Heart left ventricle (tissue), 16 donors: ENCODE results near the gene IL24. TPM values are rescaled to one million over a fixed set of nuclear protein-coding genes. Genes with fewer than 3 reads are reported as not detected.
A peak's percentile ranks its signal among the peaks of the same experiment; 100 is the strongest.

ENCODE experiments used
- ATAC-seq, 4 donors: fragments of 200-7000 bp; cut with Tn5 transposase; one replicate each; pipeline ENCODE4 v1.9.1; 2020 to 2022; ENCODE audit warnings: moderate library complexity in 4 of 4, mild to moderate bottlenecking in 3 of 4, moderate number of reproducible peaks in 1 of 4
- DNase-seq, 5 donors: peaks; one replicate each; pipeline ENCODE4 v3.0.0-alpha.2; 2020
- H3K27ac ChIP-seq, 12 donors: fragments of 200-600 bp; sonication (generic) in 4 of 12; one replicate each; pipeline versions ENCODE4 v1.5.0 to v1.8.0; 2016 to 2022; ENCODE audit warnings: mild to moderate bottlenecking in 2 of 12
- H3K27me3 ChIP-seq, 9 donors: fragments of 200-600 bp; sonication (generic) in 2 of 9; one replicate each; pipeline versions ENCODE4 v1.5.1 to v1.8.0; 2016 to 2022; ENCODE audit warnings: mild to moderate bottlenecking in 3 of 9
- H3K36me3 ChIP-seq, 9 donors: fragments of 200-600 bp; sonication (generic) in 2 of 9; one replicate each; pipeline versions ENCODE4 v1.5.0 to v1.8.0; 2018 to 2022; ENCODE audit warnings: mild to moderate bottlenecking in 2 of 9
- H3K4me1 ChIP-seq, 12 donors: fragments of 200-600 bp; sonication (generic) in 4 of 12; one replicate each; pipeline versions ENCODE4 v1.5.0 to v1.8.0; 2016 to 2022; ENCODE audit warnings: mild to moderate bottlenecking in 3 of 12
- H3K4me3 ChIP-seq, 12 donors: fragments of 200-600 bp; sonication (generic) in 4 of 12; one replicate each; pipeline versions ENCODE4 v1.5.0 to v1.8.0; 2017 to 2022; ENCODE audit warnings: mild to moderate bottlenecking in 9 of 12, moderate library complexity in 4 of 12
- H3K9me3 ChIP-seq, 12 donors: fragments of 200-600 bp; sonication (generic) in 4 of 12; one replicate each; pipeline versions ENCODE4 v1.5.0 to v1.8.0; 2016 to 2022; ENCODE audit warnings: mild to moderate bottlenecking in 1 of 12
- POLR2A ChIP-seq, 2 donors: fragments of 450-650 bp; IDR thresholded peaks; one replicate each; pipeline ENCODE4 v1.6.1; 2017; ENCODE audit warnings: antibody characterized with exemption in 2 of 2, mild to moderate bottlenecking in 2 of 2, moderate library complexity in 2 of 2
- WGBS, 4 donors: extraction: QIAGEN DNeasy Blood & Tissue Kit in 2 of 4; methylation state at CpG; one replicate each; pipeline versions ENCODE4 v1.1.5 to v1.1.7; 2013 to 2018; 5-methylcytosine and 5-hydroxymethylcytosine counted together
- intact Hi-C, 10 donors: fragments of 100-400 bp; cut with DNase I; formaldehyde crosslinking; loops; one replicate each; pipeline versions ENCODE4 v1.11.1 to v1.14.2; 2022
- polyA plus RNA-seq, 2 donors: library from polyadenylated mRNA; stranded (reverse); fragments of 200-250 nt; gene quantifications; one replicate each; pipeline ENCODE4 v1.2.3, GENCODE V29; 2013
- total RNA-seq, 9 donors: library from RNA; depleted of rRNA in 2 of 9; stranded (reverse); fragments of >200 nt in 2 of 9; fragmentation: NEBNext Ultra II Directional in 3 of 9; extraction: Animal tissue kit (Norgen Biotek cat#: 25700) in 3 of 9; gene quantifications; one replicate each; pipeline versions ENCODE4 v1.1.0 to v1.2.4, GENCODE V29; 2016 to 2023
- TF ChIP-seq, protein P1 (sequence below), 12 donors: fragments of 200-600 bp; sonication (generic) in 4 of 12; IDR thresholded peaks; one replicate each; pipeline versions ENCODE4 v1.5.0 to v1.8.0; 2018 to 2022; ENCODE audit warnings: antibody characterized with exemption in 12 of 12, mild to moderate bottlenecking in 5 of 12
- donor health status: ischemic (EF 13 %, LVEDD 7.1; RV severe dilation, severe dysfunction).
- donor health status: healthy with polysubstance abuse.
- donor health status: DM: no; HTN: yes; CAD: no.
- donor health status: DM: no; HTN: no; CAD: no.
- donor health status: ischemic (EF 25% LVEDD 6.9; RV normal size, moderate dysfunction).
- donor health status: ischemic (EF 25% LVEDD 5.7; RV mildly dilated, moderate dysfunction).
- donor health status: healthy.
- donor health status: DM: yes; HTN: yes; CAD: no.
- donor health status: ischemic (EF 35%, LVEDD 5.7; RV mildly dilated, moderate dysfunction).
- donor health status: nonischemic (EF 11% LVEDD 7.7; RV severe dilation, severe dysfunction).
- donor health status: DM: yes; HTN: yes; CAD: no.
- donor health status: PGD.
- donor health status: ischemic (EF 29% LVEDD 5.4; RV normal size, mild dysfunction).
- donor health status: nonischemic (EF 23%, LVEDD 6.1; RV moderate dilation, normal function).

The IL24 gene
- total and polyA plus RNA-seq, 11 donors: 1.6 TPM; not detected in 10

DNA sequence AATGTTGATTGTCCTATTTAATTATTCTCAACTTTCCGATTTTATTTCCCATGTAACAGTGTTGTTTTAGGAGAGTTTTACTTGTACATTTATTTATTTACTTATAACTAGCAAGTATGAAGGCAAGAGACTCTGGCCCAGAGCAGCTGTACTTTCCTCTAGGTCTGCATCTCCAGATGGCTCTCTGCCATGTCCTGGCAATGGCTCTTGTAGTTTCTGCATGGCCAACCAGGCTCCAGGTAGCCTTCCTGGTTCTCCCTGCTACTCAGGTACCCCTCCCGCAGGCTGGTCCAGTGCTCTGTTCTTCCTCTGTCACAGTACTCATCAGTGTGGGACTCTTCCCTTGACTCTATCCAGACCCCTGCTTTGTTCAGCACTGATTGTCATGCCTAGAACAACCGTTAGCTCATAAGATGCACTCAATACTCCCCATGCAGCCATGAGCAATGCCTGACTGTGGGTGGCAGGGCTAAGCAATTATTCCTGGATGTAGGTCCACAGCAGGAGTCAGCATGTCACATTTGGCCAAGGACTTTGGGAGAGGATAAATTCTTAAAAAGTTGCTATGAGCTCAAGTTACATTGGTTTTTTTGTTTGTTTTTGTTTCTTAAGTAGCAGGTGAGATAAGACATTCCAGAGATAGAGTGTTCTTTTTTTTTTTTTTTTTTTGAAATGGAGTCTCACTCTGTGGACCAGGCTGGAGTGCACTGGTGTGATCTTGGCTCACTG lies 42.7 kb upstream of the IL24 start:
- ATAC-seq: no peak
- intact Hi-C loops: no loop called here
- TF ChIP-seq POLR2A (IDR thresholded peaks at IDR 0.05): no peak
- TF ChIP-seq, protein P1, sequence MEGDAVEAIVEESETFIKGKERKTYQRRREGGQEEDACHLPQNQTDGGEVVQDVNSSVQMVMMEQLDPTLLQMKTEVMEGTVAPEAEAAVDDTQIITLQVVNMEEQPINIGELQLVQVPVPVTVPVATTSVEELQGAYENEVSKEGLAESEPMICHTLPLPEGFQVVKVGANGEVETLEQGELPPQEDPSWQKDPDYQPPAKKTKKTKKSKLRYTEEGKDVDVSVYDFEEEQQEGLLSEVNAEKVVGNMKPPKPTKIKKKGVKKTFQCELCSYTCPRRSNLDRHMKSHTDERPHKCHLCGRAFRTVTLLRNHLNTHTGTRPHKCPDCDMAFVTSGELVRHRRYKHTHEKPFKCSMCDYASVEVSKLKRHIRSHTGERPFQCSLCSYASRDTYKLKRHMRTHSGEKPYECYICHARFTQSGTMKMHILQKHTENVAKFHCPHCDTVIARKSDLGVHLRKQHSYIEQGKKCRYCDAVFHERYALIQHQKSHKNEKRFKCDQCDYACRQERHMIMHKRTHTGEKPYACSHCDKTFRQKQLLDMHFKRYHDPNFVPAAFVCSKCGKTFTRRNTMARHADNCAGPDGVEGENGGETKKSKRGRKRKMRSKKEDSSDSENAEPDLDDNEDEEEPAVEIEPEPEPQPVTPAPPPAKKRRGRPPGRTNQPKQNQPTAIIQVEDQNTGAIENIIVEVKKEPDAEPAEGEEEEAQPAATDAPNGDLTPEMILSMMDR (IDR thresholded peaks at IDR 0.05): no peak
- WGBS, 4 donors: 67 to 76% (median 71%) methylated on average over 3 of the region's 3 CpGs
- Histone ChIP-seq H3K27me3 (peaks cover 0 to 6% (median 0%) of the 10 kb centered on the region in 9 donors), H3K4me1 (peaks cover 0 to 14% (median 0%) of the 10 kb centered on the region in 12 donors), H3K4me3 (no peak overlapping the region), H3K36me3 (no peaks in the 10 kb centered on the region), H3K27ac (no peak overlapping the region), H3K9me3 (peaks cover 0 to 22% (median 3%) of the 10 kb centered on the region in 12 donors)
- no peak for DNase-seq

DNA sequence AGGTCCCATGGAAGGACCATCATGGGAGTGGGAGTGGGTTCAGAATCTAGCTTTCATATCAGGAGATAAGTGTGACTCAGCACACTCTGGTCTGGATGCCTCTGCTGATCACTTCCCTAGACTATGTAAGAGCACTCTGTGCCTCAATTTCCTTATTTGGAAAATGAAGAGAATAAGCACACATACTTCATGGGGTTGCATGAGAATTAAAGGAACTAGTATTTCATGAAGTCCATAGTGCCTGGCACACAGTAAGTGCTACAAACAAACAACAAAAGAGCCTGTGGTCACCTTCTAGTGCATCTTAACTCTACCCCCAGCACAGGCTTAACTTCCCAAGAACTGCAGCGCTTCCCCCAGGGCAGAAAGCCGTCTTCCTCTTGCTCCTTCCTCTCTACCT lies 41.4 kb upstream of the IL24 start:
- peaks cover 0 to 14% (median 0%) of the 10 kb centered on the region in 9 donors for H3K27me3 ChIP-seq
- TF ChIP-seq POLR2A (IDR thresholded peaks at IDR 0.05): no peak
- TF ChIP-seq, protein P1 (IDR thresholded peaks at IDR 0.05): no peak
- DNase-seq: no peak
- H3K27ac ChIP-seq: no peak overlapping the region
- intact Hi-C loops: no loop called here
- H3K36me3 ChIP-seq: no peaks in the 10 kb centered on the region
- no peak overlapping the region for H3K4me3 ChIP-seq
- no peak for ATAC-seq
- 84 to 95% (median 93%) methylated on average over 2 of the region's 2 CpGs for WGBS, 4 donors
- H3K9me3 ChIP-seq: peaks cover 0 to 22% (median 3%) of the 10 kb centered on the region in 12 donors
- peaks cover 0 to 14% (median 0%) of the 10 kb centered on the region in 12 donors for H3K4me1 ChIP-seq

DNA sequence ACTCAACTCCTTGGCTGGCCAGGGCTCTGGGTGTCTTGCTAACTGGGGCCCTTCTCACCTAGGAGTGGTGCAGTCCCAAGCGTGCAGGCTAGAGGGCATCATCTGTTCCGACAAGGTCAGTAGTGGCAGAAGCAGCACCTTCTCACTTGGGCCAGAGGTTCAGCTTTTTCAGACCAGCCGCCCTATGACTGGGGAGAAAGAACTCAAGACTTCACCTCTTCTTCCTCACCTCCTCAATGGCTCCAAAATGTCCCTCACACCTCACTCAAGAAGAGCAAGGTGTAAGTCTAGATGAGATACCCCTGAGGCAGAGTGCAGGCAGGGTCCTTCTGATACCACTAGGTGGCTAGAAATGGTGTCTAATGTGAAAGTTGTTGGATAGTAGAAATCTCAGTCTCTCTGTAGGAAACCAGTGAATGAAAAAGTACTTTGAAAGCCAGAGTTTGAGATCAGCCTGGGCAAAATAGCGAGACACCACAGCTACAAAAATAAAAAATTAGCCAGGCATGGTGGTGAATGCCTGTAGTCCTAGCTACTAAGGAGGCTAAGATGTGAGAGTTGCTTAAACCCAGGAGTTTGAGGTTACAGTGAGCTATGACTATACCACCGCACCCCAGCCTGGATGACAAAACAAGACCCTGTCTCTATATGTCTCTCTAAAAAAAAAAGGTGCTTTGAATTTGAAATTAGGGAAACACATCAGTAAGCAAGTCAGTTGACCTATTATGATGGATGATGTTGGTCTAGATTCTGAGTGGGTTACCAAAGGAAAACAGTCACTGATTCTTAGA lies 40.4 kb upstream of the IL24 start:
- ATAC-seq (no peak), DNase-seq (no peak)
- peaks cover 0 to 18% (median 3%) of the 10 kb centered on the region in 12 donors for H3K9me3 ChIP-seq
- H3K4me1 ChIP-seq: peaks cover 0 to 14% (median 0%) of the 10 kb centered on the region in 12 donors
- no peak overlapping the region for H3K4me3 ChIP-seq
- TF ChIP-seq, protein P1 (IDR thresholded peaks at IDR 0.05): no peak
- no peak for TF ChIP-seq POLR2A (IDR thresholded peaks at IDR 0.05)
- intact Hi-C loops: no loop called here
- WGBS, 4 donors: 88 to 98% (median 94%) methylated on average over 5 of the region's 5 CpGs
- H3K27me3 ChIP-seq: peaks cover 0 to 17% (median 0%) of the 10 kb centered on the region in 9 donors
- H3K36me3 ChIP-seq: no peaks in the 10 kb centered on the region
- no peak overlapping the region for H3K27ac ChIP-seq

DNA sequence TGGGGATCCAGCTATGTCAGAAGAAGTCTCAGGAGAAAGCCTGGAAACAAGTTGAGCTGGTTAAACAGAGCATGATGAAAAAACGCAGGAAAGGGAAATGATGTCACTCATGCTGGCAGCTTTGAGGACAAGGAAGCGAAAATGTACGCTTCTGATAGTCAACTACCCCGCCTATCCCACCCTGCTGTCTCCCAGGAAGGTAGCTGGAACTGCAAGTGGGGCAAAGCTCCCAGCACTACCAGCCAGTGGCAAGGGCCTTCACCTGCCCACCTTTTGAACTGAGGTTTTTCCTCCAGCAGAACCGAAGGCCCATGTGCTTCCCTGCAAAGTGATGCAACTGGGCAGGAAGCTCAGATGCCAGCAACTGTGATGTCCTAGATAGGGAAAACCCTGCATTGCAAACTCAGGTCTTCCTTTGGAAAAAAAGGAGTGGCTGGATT lies 38.1 kb upstream of the IL24 start:
- DNase-seq (no peak), ATAC-seq (peak; percentile 14 to 49 (median 40))
- Histone ChIP-seq H3K4me1 (peaks cover 0 to 14% (median 0%) of the 10 kb centered on the region in 12 donors), H3K9me3 (no peaks in the 10 kb centered on the region), H3K27ac (peak overlapping the region in 1 of 12 donors; percentile 25), H3K4me3 (peak overlapping the region in 1 of 12 donors; percentile 33), H3K36me3 (no peaks in the 10 kb centered on the region), H3K27me3 (peaks cover 0 to 18% (median 0%) of the 10 kb centered on the region in 9 donors)
- intact Hi-C loops: no loop called here
- TF ChIP-seq, protein P1 (IDR thresholded peaks at IDR 0.05): no peak
- no peak for TF ChIP-seq POLR2A (IDR thresholded peaks at IDR 0.05)
- 56 to 76% (median 64%) methylated on average over 5 of the region's 5 CpGs for WGBS, 4 donors
